Hematopoietic multipotent progenitor cell treated with erythropoietin and hydrocortisone succinate and interleukin-3 and kit ligand, for 15 days (in vitro differentiated cells): ENCODE measurements around the gene GBX1.

Source experiments
- DNase-seq: peaks from one replicate; pipeline ENCODE4 v3.0.0-alpha.2; 2015; ENCODE audit warnings: low spot score

Gene GBX1

GRCh38 chr7:151193203-151193978 lies 25.9 kb upstream of the GBX1 start:
- DNase-seq, result no peak

DNA sequence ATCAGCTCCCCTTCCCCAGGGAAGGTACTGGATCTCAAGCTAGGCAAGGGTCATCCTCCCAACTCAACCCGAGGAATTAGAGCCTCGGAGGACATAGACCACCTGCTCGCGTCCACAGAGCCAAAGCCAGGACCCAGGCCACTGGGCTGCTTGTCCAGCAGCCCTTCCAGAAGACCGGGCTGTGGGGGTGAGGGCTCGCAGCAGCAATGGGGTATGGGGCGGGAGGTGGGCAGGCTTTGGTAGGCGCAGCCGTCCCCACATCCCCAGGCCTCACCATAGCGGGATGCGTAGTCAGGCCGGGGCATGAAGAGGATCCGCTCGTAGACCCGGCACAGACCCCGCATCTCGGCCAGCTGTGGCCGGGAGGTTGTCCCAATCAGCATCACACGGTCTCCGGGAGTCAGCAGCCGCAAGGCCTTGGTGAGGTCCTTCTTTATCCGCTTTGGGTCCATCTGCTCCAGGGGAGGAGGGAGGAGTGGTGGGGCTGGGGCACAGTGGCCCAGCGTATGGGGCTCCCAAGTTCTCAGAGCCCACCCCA lies 24.6 kb upstream of the GBX1 start:
- no peak for DNase-seq

- DNase-seq, result no peak
Observed at GRCh38 chr7:151191544-151191943, 24.1 kb upstream of the GBX1 start.

- DNase-seq, result no peak
Observed at GRCh38 chr7:151189038-151189437, 21.5 kb upstream of the GBX1 start.

DNA sequence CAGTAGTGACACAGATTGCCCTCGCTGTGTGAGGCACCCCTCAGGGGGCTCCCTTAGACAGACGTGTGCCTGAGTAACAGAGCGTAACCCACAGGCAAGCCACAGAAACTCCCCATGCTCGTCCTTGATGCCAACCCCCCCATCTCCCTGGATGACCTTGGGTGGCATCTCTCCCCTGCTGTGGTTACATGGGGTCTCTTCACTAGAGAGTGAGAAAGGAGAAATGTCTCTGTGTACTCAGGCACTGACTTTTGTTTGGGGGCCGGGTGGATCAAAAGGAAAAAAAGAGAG lies 20.7 kb upstream of the GBX1 start:
- DNase-seq, result no peak

DNA sequence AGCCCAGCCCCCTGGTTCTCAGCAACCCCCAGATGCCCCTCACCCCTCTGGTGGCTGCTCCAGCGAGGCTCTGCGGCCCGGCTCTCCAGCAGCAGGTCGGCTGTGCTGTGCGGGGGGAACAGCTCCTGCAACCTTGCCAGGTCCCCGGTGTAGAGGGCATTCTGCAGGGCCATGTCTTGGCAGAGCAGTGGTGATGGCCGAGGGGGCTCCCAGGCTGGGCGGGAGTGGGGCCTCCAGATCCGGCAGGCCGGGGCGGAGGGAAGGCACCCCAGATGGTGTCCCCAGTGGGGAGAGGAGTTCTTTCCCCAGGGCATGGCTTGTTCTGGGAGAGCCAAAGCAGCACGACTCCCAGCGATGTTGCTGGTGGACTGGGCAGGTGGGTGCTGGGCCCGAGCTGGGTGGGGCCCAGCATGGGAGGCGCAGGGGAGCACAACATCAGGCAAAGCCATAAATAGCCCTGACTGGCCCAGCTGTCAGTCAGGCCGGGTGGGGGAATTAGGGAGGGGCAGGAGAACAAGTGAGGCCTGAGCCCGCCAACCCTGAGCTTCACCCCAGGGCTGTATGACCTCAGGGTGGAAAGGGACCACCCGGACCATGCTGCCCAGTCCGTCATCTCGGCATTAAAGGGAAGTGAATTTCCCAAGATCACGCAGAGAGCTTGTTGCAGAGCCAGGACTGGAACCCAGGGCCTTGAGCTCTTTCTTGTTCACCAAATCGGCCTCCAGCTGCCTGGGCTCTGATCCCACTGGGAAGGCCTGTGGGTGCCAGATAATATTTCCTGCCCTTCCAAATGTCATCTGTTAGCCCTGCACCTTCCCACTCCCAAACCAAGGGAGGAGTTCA lies 20.1 kb upstream of the GBX1 start:
- no peak for DNase-seq

- no peak for DNase-seq
Observed at GRCh38 chr7:151186640-151187408, 19.3 kb upstream of the GBX1 start, which contains the start of gene ASB10. ASB10 (minus strand) TSS chr7:151187250; CDS start chr7:151187130, 120 bp downstream.

- no peak for DNase-seq
Observed at GRCh38 chr7:151185762-151186639, 18.5 kb upstream of the GBX1 start.

DNA sequence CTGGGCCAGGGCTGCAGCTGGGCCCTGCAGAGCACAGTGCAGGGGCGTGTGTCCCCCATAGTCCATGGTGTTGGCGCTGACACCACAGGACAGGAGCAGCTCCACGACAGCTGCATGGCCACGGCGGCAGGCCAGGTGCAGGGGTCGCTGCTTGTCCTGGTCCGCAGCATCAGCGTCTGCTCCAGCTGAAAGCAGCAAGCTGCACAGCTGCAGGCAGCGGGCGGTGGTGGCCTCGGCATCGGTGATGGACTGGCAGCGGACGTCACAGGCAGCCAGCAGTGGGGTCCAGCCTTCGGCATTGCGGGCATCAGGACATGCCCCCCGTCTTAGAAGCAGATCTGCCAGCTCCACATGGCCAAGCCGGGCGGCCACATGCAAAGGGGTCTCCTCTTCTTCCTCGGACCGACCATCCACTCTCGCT lies 13.5 kb upstream of the GBX1 start:
- no peak for DNase-seq

- no peak for DNase-seq
Observed at GRCh38 chr7:151179946-151180345, 12.5 kb upstream of the GBX1 start.

- no peak for DNase-seq
Observed at GRCh38 chr7:151179287-151179860, 11.9 kb upstream of the GBX1 start.

GRCh38 chr7:151178831-151179230 lies 11.3 kb upstream of the GBX1 start:
- DNase-seq, result no peak

DNA sequence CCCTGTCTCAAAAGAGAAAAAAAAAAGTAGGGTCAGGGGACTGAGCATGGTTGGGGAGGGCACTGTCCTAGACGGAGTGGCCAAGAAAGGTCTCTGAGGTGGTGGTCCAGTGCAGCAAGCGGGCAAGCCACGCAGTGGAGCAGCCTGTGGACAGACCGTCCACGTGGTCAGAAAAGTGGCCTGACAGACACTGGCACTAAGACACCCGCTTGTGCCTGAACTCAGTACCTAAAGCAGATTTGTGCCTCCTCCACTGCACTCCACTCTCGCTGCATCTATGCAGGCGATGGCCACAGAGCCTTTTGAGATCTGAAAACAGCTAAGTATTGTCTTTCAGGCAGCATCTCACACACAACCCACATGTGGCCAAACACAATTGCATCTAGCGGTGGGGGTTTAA lies 10.7 kb upstream of the GBX1 start:
- no peak for DNase-seq

- no peak for DNase-seq
Observed at GRCh38 chr7:151177310-151177709, 9.8 kb upstream of the GBX1 start.

GRCh38 chr7:151176401-151176800 lies 8.9 kb upstream of the GBX1 start:
- DNase-seq, result no peak

- no peak for DNase-seq
Observed at GRCh38 chr7:151175793-151176311, 8.4 kb upstream of the GBX1 start.

GRCh38 chr7:151175047-151175792 lies 7.7 kb upstream of the GBX1 start:
- no peak for DNase-seq

DNA sequence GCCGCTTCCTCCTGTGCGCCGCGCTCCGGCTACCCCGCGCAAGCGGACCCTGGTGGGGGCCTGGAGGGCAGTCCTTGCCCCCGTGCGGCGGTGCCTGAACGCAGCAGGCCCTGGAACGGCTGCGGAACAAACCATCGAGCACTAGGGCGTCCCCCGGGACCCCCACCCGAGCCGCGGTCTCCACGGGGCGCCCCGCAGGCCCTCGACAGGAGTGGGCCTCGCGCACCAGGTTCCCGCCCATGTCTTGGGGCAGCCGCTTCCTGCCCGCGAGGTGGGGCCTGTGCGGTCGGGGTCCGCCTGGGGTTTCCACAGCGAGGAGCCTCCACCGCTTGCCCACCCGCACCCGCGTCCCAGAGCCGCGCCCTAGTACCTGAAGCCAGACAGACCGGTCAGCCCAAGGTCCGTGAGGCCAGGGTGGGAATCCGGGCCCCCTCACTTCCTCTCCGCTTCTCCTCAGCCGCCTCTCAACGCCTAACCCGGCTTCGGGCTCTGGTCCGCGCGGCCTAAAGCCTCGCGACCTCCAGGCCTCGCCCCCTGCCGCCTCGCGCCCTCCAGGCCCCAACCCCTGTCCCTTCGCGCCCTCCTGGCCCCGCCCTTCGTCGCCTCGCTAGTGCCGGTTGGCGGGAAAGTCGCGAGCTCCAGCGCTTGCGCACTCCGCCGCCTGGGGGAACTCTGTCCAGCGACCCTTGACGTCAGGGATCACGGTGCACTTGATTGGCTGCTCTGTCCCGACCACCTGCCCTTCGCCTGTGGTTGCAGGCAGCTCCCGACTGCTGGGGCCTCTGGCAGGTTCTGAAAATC lies 7.0 kb upstream of the GBX1 start:
- no peak for DNase-seq
